ENCODE data around the gene USH2A.

USH2A gene

DNA sequence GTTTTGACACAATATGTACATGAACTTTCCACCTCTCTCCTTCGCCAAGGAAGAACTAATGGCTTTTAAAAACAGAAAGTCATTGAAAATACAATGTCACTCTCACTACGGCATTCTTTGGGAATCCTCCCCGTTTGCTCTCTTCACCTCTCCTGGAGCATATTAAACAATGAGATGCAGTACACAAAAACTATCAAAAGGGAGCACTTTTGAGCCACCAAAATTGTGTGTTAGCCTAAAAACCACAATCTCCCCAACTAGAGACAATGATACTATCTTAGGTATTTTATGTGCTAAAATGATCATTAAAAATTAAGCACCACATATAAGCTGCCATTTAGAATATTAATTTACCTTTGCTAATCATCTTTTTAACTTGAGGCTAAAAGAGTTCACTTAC, 430.6 kb downstream of the USH2A start:
- TF ChIP-seq EGR1 (IDR thresholded peaks at IDR 0.05) = no peak
- TF ChIP-seq RAD21 (IDR thresholded peaks at IDR 0.05; ENCODE audit: low read depth) = peak; percentile 63

DNA sequence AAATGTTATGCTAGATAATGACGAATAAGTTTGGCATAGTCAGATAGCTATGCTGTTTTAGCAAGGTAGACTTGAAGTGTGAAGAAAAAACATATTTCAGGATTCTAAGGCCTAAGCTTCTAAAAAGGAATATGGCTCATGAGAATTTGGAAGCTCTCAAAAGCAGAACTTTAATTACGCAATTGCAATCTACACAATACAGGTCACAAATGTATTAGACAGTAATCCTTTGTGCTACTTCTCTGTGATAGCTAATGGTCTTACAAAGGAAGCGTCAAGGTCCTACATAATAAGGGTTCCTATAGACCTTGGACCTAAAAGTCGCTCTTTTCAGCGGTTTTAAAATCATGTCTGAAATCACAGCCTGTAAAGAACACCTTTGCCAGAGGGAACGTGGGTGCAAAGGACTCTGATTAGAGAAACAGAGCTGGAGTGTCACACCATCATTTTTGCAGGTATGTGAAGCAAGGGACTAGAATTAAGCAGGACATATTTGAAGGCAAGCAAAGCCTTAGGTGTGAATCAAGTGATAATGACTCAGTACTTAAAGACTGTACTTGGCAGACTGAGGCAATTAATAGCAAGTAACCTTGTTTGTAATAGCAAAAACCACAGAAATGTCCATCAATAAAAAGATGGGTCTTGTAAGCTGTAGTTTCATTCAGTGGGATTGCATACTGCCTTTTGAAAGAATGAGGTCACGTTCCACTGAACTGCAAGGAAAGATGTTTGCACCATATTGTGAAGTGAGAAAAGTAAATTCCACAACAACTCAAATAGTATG, 436.0 kb downstream of the USH2A start:
- TF ChIP-seq YY1 (IDR thresholded peaks at IDR 0.05; ENCODE audit: low read depth) = no peak
- TF ChIP-seq RAD21 (IDR thresholded peaks at IDR 0.05; ENCODE audit: low read depth) = no peak
- TF ChIP-seq TCF12 (IDR thresholded peaks at IDR 0.05; ENCODE audit: low read depth) = no peak
- no peak for TF ChIP-seq EGR1 (IDR thresholded peaks at IDR 0.05)
- TF ChIP-seq CREB1 (IDR thresholded peaks at IDR 0.05; ENCODE audit: low read depth) = no peak
- no peak for TF ChIP-seq FOXM1 (IDR thresholded peaks at IDR 0.05; ENCODE audit: borderline replicate concordance, low read depth)
- TF ChIP-seq TAF1 (IDR thresholded peaks at IDR 0.05; ENCODE audit: low read depth) = no peak
- TF ChIP-seq EP300 (IDR thresholded peaks at IDR 0.05; ENCODE audit: borderline replicate concordance) = no peak
- TF ChIP-seq REST (IDR thresholded peaks at IDR 0.05; ENCODE audit: low read depth) = no peak
- TF ChIP-seq TEAD4 (IDR thresholded peaks at IDR 0.05) = no peak
- no peak for TF ChIP-seq NFIC (IDR thresholded peaks at IDR 0.05)
- no peak for TF ChIP-seq CEBPB (IDR thresholded peaks at IDR 0.05)
- TF ChIP-seq, protein P1, sequence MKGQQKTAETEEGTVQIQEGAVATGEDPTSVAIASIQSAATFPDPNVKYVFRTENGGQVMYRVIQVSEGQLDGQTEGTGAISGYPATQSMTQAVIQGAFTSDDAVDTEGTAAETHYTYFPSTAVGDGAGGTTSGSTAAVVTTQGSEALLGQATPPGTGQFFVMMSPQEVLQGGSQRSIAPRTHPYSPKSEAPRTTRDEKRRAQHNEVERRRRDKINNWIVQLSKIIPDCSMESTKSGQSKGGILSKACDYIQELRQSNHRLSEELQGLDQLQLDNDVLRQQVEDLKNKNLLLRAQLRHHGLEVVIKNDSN (IDR thresholded peaks at IDR 0.05) = no peak
- no peak for TF ChIP-seq ZBTB7A (IDR thresholded peaks at IDR 0.05; ENCODE audit: low read depth)
- TF ChIP-seq, protein P2, sequence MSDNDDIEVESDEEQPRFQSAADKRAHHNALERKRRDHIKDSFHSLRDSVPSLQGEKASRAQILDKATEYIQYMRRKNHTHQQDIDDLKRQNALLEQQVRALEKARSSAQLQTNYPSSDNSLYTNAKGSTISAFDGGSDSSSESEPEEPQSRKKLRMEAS (IDR thresholded peaks at IDR 0.05) = no peak

- TF ChIP-seq REST (IDR thresholded peaks at IDR 0.05; ENCODE audit: low read depth) = no peak
- TF ChIP-seq, protein P2 (IDR thresholded peaks at IDR 0.05) = no peak
- TF ChIP-seq, protein P1 (IDR thresholded peaks at IDR 0.05) = no peak
These were observed 436.8 kb downstream of the USH2A start for GRCh38 chr1:215986401-215986800.

GRCh38 chr1:215983680-215984079, 439.6 kb downstream of the USH2A start:
- TF ChIP-seq REST (IDR thresholded peaks at IDR 0.05; ENCODE audit: low read depth) = no peak
- no peak for TF ChIP-seq NFIC (IDR thresholded peaks at IDR 0.05)

DNA sequence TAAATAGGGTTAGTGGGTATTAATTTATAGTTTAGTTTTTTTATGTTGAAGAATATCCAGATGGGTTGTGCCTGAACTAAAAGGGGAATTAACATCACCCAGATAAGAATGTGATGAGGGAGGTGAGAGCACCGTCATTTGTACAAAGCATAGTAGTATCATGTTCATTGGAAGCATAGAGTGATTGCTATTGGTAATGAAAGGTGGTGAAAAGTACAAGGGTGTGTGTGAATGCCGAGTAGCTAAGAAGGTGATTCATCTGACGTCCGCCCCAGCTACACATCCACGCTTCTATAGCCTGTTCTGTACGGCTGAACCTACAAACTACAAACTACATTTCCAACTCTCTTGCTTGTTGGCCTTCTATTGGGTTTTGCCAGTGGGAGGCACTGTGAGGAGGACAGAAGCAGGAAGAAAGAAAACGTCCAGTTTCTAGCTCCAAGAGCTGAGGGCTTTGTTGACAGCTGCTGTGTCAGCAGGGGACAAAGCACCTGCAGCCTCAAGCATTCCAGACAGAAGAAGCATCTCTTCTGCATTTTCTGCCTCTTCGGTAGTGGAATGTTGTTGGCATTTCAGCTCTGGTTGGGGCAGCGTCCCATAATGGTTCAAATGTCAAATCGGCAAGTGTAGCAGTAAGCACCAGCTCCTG, 451.3 kb downstream of the USH2A start:
- TF ChIP-seq NFIC (IDR thresholded peaks at IDR 0.05) (no peak), EGR1 (IDR thresholded peaks at IDR 0.05) (no peak), FOXM1 (IDR thresholded peaks at IDR 0.05; ENCODE audit: borderline replicate concordance, low read depth) (no peak), TAF1 (IDR thresholded peaks at IDR 0.05; ENCODE audit: low read depth) (no peak), EP300 (IDR thresholded peaks at IDR 0.05; ENCODE audit: borderline replicate concordance) (no peak), ZBTB7A (IDR thresholded peaks at IDR 0.05; ENCODE audit: low read depth) (no peak), TEAD4 (IDR thresholded peaks at IDR 0.05) (no peak), RAD21 (IDR thresholded peaks at IDR 0.05; ENCODE audit: low read depth) (no peak), CREB1 (IDR thresholded peaks at IDR 0.05; ENCODE audit: low read depth) (no peak), YY1 (IDR thresholded peaks at IDR 0.05; ENCODE audit: low read depth) (no peak), REST (IDR thresholded peaks at IDR 0.05; ENCODE audit: low read depth) (no peak), TCF12 (IDR thresholded peaks at IDR 0.05; ENCODE audit: low read depth) (no peak), CEBPB (IDR thresholded peaks at IDR 0.05) (no peak)
- TF ChIP-seq, protein P2 (IDR thresholded peaks at IDR 0.05) = no peak
- TF ChIP-seq, protein P1 (IDR thresholded peaks at IDR 0.05) = no peak
